ENCODE data around the gene SORBS1. TPM values are rescaled to one million over a fixed set of nuclear protein-coding genes. Genes with fewer than 3 reads are reported as not detected.
A peak's percentile ranks its signal among the peaks of the same experiment; 100 is the strongest.

SORBS1 gene
- total and polyA plus RNA-seq, 8 donors: 34.4 to 713 (median 168) TPM

GRCh38 chr10:95341716-95342130 lies 219.4 kb downstream of the SORBS1 start:
- Histone ChIP-seq H3K36me3 (peaks cover 21 to 96% (median 89%) of the 10 kb centered on the region in 4 donors), H3K9me3 (no peaks in the 10 kb centered on the region), H3K4me1 (peaks cover 0 to 22% (median 12%) of the 10 kb centered on the region in 4 donors), H3K27me3 (no peaks in the 10 kb centered on the region), H3K27ac (peak overlapping the region in 3 of 5 donors; percentile 23 to 65 (median 56)), H3K4me3 (no peak overlapping the region)
- intact Hi-C loops (cut with DNase I; ENCODE audit: low total_unique reads): no loop called here
- TF ChIP-seq POLR2A (IDR thresholded peaks at IDR 0.05): no peak
- no peak for TF ChIP-seq EP300 (IDR thresholded peaks at IDR 0.05)
- TF ChIP-seq POLR2AphosphoS5 (IDR thresholded peaks at IDR 0.05): no peak
- TF ChIP-seq, protein P1, sequence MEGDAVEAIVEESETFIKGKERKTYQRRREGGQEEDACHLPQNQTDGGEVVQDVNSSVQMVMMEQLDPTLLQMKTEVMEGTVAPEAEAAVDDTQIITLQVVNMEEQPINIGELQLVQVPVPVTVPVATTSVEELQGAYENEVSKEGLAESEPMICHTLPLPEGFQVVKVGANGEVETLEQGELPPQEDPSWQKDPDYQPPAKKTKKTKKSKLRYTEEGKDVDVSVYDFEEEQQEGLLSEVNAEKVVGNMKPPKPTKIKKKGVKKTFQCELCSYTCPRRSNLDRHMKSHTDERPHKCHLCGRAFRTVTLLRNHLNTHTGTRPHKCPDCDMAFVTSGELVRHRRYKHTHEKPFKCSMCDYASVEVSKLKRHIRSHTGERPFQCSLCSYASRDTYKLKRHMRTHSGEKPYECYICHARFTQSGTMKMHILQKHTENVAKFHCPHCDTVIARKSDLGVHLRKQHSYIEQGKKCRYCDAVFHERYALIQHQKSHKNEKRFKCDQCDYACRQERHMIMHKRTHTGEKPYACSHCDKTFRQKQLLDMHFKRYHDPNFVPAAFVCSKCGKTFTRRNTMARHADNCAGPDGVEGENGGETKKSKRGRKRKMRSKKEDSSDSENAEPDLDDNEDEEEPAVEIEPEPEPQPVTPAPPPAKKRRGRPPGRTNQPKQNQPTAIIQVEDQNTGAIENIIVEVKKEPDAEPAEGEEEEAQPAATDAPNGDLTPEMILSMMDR (IDR thresholded peaks at IDR 0.05): no peak
- DNase-seq: peak in 1 of 2 donors; percentile 49
- 71 to 75% (median 72%) methylated on average over 3 of the region's 3 CpGs for WGBS, 5 donors

- H3K27ac ChIP-seq: no peak overlapping the region
- peaks cover 19 to 98% (median 87%) of the 10 kb centered on the region in 4 donors for H3K36me3 ChIP-seq
- no peak for DNase-seq
- H3K9me3 ChIP-seq: no peaks in the 10 kb centered on the region
- peaks cover 5 to 41% (median 20%) of the 10 kb centered on the region in 4 donors for H3K4me1 ChIP-seq
- no peaks in the 10 kb centered on the region for H3K27me3 ChIP-seq
- intact Hi-C loops (cut with DNase I; ENCODE audit: low total_unique reads): no loop called here
- TF ChIP-seq POLR2AphosphoS5 (IDR thresholded peaks at IDR 0.05) (no peak), EP300 (IDR thresholded peaks at IDR 0.05) (no peak), POLR2A (IDR thresholded peaks at IDR 0.05) (no peak)
- 96 to 100% (median 98%) methylated on average over 1 of the region's 1 CpG for WGBS, 5 donors
- no peak overlapping the region for H3K4me3 ChIP-seq
Observed at GRCh38 chr10:95339863-95340262, 221.3 kb downstream of the SORBS1 start.

DNA sequence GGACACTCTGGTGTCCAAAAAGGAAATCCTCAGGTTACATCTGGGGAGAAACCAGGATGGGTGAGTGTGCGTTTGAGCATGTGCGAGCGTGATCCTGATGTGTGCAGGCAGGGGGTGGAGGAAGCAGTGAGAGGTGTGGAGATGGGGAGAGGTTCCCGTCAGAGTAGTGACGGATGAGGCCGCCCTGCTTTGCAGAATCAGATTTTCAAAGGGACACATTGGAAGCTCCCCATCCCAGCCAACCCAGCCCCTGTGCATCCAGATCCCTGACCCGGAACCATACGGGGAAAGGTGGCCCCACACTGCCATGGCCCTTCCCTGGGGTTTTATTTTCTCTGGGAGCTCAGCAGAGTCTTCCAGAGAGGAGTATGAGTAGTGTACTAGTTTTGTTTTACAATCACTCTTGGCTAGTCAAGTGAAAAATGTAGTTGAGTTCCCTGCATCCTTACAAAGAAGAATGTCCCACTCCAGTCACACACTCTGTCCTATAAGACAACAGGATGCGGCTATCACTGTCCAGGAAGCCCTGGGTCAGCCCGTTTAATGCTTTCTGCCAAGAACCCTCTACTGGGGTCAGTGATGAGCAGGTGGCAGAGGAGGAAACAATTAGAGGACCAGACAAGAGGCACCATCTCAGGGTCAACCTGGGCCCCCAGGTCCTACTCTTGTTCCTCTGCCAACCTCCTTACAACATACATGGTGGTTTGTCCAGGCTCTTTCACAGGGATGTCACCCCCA lies 223.6 kb downstream of the SORBS1 start:
- Histone ChIP-seq H3K4me3 (no peak overlapping the region), H3K27me3 (no peaks in the 10 kb centered on the region), H3K36me3 (peaks cover 18 to 98% (median 84%) of the 10 kb centered on the region in 4 donors), H3K9me3 (no peaks in the 10 kb centered on the region), H3K27ac (peak overlapping the region in 3 of 5 donors; percentile 88 to 92 (median 89)), H3K4me1 (peaks cover 5 to 48% (median 29%) of the 10 kb centered on the region in 4 donors)
- TF ChIP-seq POLR2A (IDR thresholded peaks at IDR 0.05) (no peak), EP300 (IDR thresholded peaks at IDR 0.05) (no peak)
- TF ChIP-seq, protein P1 (IDR thresholded peaks at IDR 0.05): no peak
- intact Hi-C loops (cut with DNase I; ENCODE audit: low total_unique reads): no loop called here
- 86 to 91% (median 88%) methylated on average over 10 of the region's 10 CpGs for WGBS, 5 donors
- DNase-seq: no peak

DNA sequence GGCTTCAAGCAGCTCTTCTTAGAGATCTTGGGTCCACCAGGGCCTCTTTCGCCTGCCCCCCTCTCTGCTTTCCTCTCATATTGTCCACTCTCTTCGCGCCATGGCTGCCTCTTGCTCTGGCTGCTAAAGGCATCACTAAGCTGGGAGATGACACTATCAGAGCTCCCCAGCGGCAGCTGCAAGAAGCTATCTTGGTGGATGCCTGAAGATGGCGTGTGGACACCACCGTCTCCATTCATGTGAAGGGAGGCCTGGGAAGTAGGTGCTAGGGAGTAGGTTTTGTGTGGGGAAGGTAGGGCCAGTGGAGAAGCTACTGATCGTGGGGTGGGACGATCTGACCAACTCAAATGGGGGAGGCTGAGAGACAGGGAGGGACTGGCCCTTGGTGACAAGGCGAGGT lies 224.5 kb downstream of the SORBS1 start:
- TF ChIP-seq POLR2A (IDR thresholded peaks at IDR 0.05): no peak
- no peak for TF ChIP-seq POLR2AphosphoS5 (IDR thresholded peaks at IDR 0.05)
- no peak for TF ChIP-seq EP300 (IDR thresholded peaks at IDR 0.05)
- TF ChIP-seq, protein P1 (IDR thresholded peaks at IDR 0.05): no peak
- H3K9me3 ChIP-seq: no peaks in the 10 kb centered on the region
- no peaks in the 10 kb centered on the region for H3K27me3 ChIP-seq
- H3K27ac ChIP-seq: peak overlapping the region in 4 of 5 donors; percentile 26 to 92 (median 88)
- peaks cover 20 to 99% (median 85%) of the 10 kb centered on the region in 4 donors for H3K36me3 ChIP-seq
- H3K4me3 ChIP-seq: no peak overlapping the region
- peaks cover 5 to 49% (median 24%) of the 10 kb centered on the region in 4 donors for H3K4me1 ChIP-seq
- no peak for DNase-seq
- 93 to 98% (median 95%) methylated on average over 9 of the region's 9 CpGs for WGBS, 5 donors
- intact Hi-C loops (cut with DNase I; ENCODE audit: low total_unique reads): no loop called here
